ENCODE results near the gene GAGE10.
"Not testable (repeated sequence)": the region's sequence is repeated elsewhere in the genome, so short reads cannot be mapped to it uniquely, and the experiment has no call there.

- TF ChIP-seq, protein P1, sequence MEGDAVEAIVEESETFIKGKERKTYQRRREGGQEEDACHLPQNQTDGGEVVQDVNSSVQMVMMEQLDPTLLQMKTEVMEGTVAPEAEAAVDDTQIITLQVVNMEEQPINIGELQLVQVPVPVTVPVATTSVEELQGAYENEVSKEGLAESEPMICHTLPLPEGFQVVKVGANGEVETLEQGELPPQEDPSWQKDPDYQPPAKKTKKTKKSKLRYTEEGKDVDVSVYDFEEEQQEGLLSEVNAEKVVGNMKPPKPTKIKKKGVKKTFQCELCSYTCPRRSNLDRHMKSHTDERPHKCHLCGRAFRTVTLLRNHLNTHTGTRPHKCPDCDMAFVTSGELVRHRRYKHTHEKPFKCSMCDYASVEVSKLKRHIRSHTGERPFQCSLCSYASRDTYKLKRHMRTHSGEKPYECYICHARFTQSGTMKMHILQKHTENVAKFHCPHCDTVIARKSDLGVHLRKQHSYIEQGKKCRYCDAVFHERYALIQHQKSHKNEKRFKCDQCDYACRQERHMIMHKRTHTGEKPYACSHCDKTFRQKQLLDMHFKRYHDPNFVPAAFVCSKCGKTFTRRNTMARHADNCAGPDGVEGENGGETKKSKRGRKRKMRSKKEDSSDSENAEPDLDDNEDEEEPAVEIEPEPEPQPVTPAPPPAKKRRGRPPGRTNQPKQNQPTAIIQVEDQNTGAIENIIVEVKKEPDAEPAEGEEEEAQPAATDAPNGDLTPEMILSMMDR (IDR thresholded peaks at IDR 0.05) = not testable (repeated sequence)
- TF ChIP-seq NR3C1 (CRISPR knock-in tag; conservative IDR thresholded peaks at IDR 0.05; ENCODE audit: low read depth); KAT7 (CRISPR knock-in tag; IDR thresholded peaks at IDR 0.05; ENCODE audit: borderline replicate concordance); TCF7 (CRISPR knock-in tag; IDR thresholded peaks at IDR 0.05; ENCODE audit: low read depth); PREB (CRISPR knock-in tag; IDR thresholded peaks at IDR 0.05; ENCODE audit: borderline replicate concordance); RELA (CRISPR knock-in tag; IDR thresholded peaks at IDR 0.05; ENCODE audit: borderline replicate concordance): not testable (repeated sequence)
- TF ChIP-seq, protein P2, sequence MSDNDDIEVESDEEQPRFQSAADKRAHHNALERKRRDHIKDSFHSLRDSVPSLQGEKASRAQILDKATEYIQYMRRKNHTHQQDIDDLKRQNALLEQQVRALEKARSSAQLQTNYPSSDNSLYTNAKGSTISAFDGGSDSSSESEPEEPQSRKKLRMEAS (CRISPR knock-in tag; IDR thresholded peaks at IDR 0.05) = not testable (repeated sequence)
These were observed 4.3 kb downstream of the GAGE10 start for GRCh38 chrX:49307775-49308174.
